MCF 10A (cell line): ENCODE results near the gene TMEM181. TPM values are rescaled to one million over a fixed set of nuclear protein-coding genes. Genes with fewer than 3 reads are reported as not detected.

Experiments used
- BruUV-seq: library from RNA; stranded (reverse); fragments of 400-500 nt; replicated peaks from 2 replicates; lab custom pipeline; 2021; lab: Mats Ljungman, UMichigan
- CTCF ChIA-PET: fragments of 300-600 bp; sonication (Branson Sonifier 250); formaldehyde crosslinking; extraction: SDS; loops from one replicate; lab custom pipeline; 2021; ENCODE audit warnings: antibody characterized with exemption, inconsistent platforms; lab: Yijun Ruan, JAX
- POLR2A ChIA-PET: fragments of 300-600, 350-650 bp; sonication (Branson Sonifier 250); formaldehyde crosslinking; extraction: SDS; loops from one replicate; lab custom pipeline; 2020; ENCODE audit warnings: antibody characterized with exemption, inconsistent platforms; lab: Yijun Ruan, JAX
- DNase-seq: peaks from one replicate; pipeline ENCODE4 v3.0.0-alpha.2; 2018; ENCODE audit not compliant: unreplicated experiment
- H3K27ac Mint-ChIP-seq: one replicate; pipeline ENCODE4 v1.8.0; 2022; ENCODE audit warnings: mild to moderate bottlenecking, low read depth, mixed read lengths; ENCODE audit not compliant: unreplicated experiment
- H3K27me3 Mint-ChIP-seq: one replicate; pipeline ENCODE4 v1.8.0; 2022; ENCODE audit warnings: mixed read lengths; ENCODE audit not compliant: insufficient read depth, unreplicated experiment
- H3K36me3 Mint-ChIP-seq: one replicate; pipeline ENCODE4 v1.8.0; 2022; ENCODE audit warnings: mild to moderate bottlenecking, moderate library complexity, mixed read lengths; ENCODE audit not compliant: insufficient read depth, unreplicated experiment
- H3K4me1 Mint-ChIP-seq: one replicate; pipeline ENCODE4 v1.8.0; 2022; ENCODE audit warnings: mixed read lengths; ENCODE audit not compliant: insufficient read depth, unreplicated experiment
- H3K4me3 Mint-ChIP-seq: one replicate; pipeline ENCODE4 v1.8.0; 2022; ENCODE audit warnings: mild to moderate bottlenecking, moderate library complexity, mixed read lengths; ENCODE audit not compliant: unreplicated experiment
- H3K9me3 Mint-ChIP-seq: one replicate; pipeline ENCODE4 v1.8.0; 2022; ENCODE audit warnings: mixed read lengths; ENCODE audit not compliant: unreplicated experiment
- intact Hi-C: fragments of 100-400 bp; cut with micrococcal nuclease; formaldehyde crosslinking; loops from 2 replicates; pipeline ENCODE4 v1.14.1; 2022
- total RNA-seq: library from RNA; stranded (reverse); gene quantifications from 2 replicates; pipeline ENCODE4 v1.2.3, GENCODE V29; 2022
- TF ChIP-seq, protein P1 (sequence below): fragments of 200-600 bp; IDR thresholded peaks from one replicate; pipeline ENCODE4 v1.8.0; 2022; ENCODE audit warnings: antibody characterized with exemption, mild to moderate bottlenecking; ENCODE audit not compliant: unreplicated experiment

TMEM181 gene
- total RNA-seq, 1 experiment from 2014 or later, result 25.3 TPM

DNA sequence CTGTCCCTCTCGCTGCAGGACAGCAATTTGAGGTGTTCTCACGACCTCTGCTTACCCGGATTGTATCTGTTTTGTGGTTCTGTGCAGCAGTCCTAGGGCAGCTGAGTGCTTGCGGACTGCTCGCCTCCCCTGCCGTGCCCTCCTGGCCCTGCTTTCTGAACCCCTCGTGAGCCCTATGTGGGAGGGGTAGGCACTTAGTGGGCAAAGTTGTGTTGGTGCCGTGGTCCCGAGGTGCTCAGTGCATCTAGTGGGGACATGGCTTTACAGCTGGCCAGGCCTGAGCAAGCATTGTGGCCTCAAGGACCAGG is 5.2 kb downstream of the TMEM181 start:
- TF ChIP-seq, protein P1, sequence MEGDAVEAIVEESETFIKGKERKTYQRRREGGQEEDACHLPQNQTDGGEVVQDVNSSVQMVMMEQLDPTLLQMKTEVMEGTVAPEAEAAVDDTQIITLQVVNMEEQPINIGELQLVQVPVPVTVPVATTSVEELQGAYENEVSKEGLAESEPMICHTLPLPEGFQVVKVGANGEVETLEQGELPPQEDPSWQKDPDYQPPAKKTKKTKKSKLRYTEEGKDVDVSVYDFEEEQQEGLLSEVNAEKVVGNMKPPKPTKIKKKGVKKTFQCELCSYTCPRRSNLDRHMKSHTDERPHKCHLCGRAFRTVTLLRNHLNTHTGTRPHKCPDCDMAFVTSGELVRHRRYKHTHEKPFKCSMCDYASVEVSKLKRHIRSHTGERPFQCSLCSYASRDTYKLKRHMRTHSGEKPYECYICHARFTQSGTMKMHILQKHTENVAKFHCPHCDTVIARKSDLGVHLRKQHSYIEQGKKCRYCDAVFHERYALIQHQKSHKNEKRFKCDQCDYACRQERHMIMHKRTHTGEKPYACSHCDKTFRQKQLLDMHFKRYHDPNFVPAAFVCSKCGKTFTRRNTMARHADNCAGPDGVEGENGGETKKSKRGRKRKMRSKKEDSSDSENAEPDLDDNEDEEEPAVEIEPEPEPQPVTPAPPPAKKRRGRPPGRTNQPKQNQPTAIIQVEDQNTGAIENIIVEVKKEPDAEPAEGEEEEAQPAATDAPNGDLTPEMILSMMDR, result no peak
- DNase-seq, result no peak
- no peak overlapping the region for H3K27ac Mint-ChIP-seq
- no peaks in the 10 kb centered on the region for H3K9me3 Mint-ChIP-seq
- CTCF ChIA-PET, result no interaction called here
- peaks cover 29% of the 10 kb centered on the region for H3K4me1 Mint-ChIP-seq
- no peak overlapping the region for H3K4me3 Mint-ChIP-seq
- BruUV-seq, result no TSS peak
- POLR2A ChIA-PET, result no interaction called here
- no peaks in the 10 kb centered on the region for H3K27me3 Mint-ChIP-seq
- intact Hi-C loops, result no loop called here
- peaks cover 12% of the 10 kb centered on the region for H3K36me3 Mint-ChIP-seq

DNA sequence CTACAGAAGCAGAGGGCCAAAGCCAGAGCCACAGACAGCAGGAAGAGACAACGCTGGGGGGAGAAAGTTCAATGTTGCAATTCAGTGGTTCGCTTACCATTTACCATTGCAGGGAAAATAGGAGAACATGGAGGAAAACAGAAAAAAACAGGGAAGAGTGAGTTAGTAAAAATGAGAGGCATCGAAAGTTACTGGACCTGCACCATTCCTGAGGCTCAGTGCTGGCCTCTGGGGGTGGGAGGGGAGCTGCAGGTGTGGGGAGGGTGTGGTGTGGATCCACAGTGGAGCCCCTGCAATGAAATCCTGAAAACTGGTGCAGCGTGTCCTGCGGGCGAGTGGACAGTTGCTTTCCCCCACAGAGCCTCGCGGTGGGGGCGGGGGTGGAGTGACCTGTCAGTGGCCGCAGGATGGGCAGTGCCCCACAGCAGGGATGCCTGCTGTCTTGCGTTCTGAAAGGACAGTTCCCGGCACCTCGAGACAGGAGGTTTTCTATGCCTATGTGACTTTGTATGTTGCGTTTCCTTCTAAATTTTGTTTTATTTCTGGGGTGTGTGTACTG is 5.7 kb downstream of the TMEM181 start:
- Mint-ChIP-seq H3K36me3 (peaks cover 14% of the 10 kb centered on the region), H3K4me3 (no peak overlapping the region), H3K4me1 (peaks cover 29% of the 10 kb centered on the region), H3K27ac (no peak overlapping the region), H3K9me3 (no peaks in the 10 kb centered on the region), H3K27me3 (no peaks in the 10 kb centered on the region)
- no TSS peak for BruUV-seq
- DNase-seq, result no peak
- TF ChIP-seq, protein P1, result no peak
- POLR2A ChIA-PET, result no interaction called here
- intact Hi-C loops, result no loop called here
- CTCF ChIA-PET, result no interaction called here

DNA sequence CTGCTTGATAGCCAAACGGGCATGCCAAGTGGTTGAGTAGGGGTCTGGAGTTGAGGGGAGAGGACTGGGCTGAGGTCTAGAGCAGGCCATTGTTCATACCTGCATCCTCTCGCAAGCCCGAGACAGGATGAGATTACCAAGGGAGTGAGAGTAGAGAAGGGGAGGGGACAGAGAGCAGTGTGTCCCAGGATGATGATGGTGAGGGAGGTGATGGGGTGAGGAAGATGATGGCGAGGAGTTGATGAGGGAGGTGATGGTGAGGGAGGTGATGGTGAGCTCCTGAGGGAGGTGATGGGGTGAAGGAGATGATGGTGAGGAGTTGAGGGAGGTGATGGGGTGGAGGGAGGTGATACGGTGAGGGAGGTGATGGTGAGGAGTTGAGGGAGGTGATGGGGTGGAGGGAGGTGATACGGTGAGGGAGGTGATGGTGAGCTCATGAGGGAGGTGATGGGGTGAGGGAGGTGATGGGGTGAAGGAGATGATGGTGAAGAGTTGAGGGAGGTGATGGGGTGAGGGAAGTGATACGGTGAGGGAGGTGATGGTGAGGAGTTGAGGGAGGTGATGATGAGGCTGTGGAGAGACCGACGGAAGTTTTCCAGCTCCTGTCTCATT is 6.4 kb downstream of the TMEM181 start:
- no peaks in the 10 kb centered on the region for H3K9me3 Mint-ChIP-seq
- peaks cover 14% of the 10 kb centered on the region for H3K36me3 Mint-ChIP-seq
- no TSS peak for BruUV-seq
- H3K4me1 Mint-ChIP-seq, result peaks cover 24% of the 10 kb centered on the region
- ChIA-PET CTCF (interaction anchor here (0.6 to 1.1 kb wide), 2 partner anchors 39 to 55 kb away, joined by 3 to 6 read pairs; no protein-coding TSS in a partner anchor), POLR2A (no interaction called here)
- intact Hi-C loops, result no loop called here
- H3K4me3 Mint-ChIP-seq, result no peak overlapping the region
- no peak for DNase-seq
- H3K27me3 Mint-ChIP-seq, result no peaks in the 10 kb centered on the region
- TF ChIP-seq, protein P1, result no peak
- no peak overlapping the region for H3K27ac Mint-ChIP-seq

DNA sequence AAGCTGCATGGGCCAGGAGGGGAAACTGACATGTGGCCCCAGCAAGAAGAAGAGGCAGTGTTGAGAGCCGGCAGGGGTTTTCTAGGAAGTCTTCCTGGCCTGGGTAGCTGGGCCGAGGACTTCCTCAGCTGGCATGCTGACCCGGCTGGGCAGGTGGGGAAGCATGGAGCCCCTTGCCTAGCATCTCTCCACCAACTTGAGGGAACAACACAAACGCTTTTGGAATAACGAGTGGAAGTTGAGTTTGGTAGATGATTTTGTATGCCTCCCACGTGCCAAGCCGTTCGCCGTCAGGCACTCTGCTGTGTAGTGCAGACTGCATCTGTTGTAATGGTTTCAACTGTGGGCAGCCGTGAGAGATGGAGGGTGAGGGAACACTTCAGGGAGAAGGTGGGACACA is 7.3 kb downstream of the TMEM181 start:
- no peak for DNase-seq
- ChIA-PET CTCF (interaction anchor here (0.6 to 1.1 kb wide), 4 partner anchors 38 to 347 kb away, joined by 3 to 6 read pairs (median 4); no protein-coding TSS in a partner anchor), POLR2A (interaction anchor here (0.6 to 2.0 kb wide), 3 partner anchors 16 to 140 kb away, joined by 3 to 4 read pairs (median 4); no protein-coding TSS in a partner anchor)
- Mint-ChIP-seq H3K4me1 (peaks cover 22% of the 10 kb centered on the region), H3K27ac (no peak overlapping the region), H3K9me3 (no peaks in the 10 kb centered on the region), H3K27me3 (no peaks in the 10 kb centered on the region), H3K4me3 (no peak overlapping the region), H3K36me3 (peaks cover 10% of the 10 kb centered on the region)
- no TSS peak for BruUV-seq
- intact Hi-C loops, result no loop called here
- TF ChIP-seq, protein P1, result no peak
